Measurements from ENCODE around the gene CDK19.

Gene CDK19

GRCh38 chr6:110693994-110694393 lies 121.3 kb downstream of the CDK19 start:
- DNase-seq: no peak

DNA sequence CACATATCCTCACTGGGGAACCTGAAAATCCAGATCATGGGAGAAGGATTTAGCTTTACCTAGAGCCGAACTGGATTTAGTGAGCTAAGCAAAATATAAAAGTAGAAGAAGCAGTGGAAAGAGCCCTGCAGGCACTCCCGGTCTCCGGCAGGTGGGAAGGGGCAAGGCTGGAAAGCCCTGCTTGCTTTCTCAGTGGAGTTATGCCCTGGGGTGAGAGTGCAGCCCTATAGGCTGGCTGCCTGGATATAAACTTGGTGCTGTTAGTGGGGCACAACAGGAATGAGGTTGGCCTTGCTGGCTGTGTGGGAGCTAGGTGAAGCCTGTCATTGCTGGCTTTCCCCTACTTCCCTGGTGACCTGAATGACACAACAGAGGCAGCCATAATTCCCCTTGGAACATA lies 122.0 kb downstream of the CDK19 start:
- no peak for DNase-seq

DNA sequence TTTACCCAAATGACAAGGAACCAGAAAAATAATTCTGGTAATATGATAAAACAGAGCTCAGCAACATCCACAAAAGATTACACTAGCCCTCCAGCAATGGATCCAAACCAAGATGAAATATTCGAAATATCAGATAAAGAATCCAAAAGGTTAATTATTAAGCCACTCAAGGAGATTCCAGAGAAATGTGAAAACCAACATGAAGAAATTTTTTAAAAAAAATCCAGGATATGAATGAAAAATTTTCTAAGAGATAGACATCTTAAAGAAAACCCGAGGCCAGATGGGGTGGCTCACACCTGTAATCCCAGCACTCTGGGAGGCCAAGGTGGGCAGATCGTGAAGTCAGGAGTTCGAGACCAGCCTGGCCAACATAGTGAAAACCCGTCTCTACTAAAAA lies 124.4 kb downstream of the CDK19 start:
- DNase-seq: no peak

DNA sequence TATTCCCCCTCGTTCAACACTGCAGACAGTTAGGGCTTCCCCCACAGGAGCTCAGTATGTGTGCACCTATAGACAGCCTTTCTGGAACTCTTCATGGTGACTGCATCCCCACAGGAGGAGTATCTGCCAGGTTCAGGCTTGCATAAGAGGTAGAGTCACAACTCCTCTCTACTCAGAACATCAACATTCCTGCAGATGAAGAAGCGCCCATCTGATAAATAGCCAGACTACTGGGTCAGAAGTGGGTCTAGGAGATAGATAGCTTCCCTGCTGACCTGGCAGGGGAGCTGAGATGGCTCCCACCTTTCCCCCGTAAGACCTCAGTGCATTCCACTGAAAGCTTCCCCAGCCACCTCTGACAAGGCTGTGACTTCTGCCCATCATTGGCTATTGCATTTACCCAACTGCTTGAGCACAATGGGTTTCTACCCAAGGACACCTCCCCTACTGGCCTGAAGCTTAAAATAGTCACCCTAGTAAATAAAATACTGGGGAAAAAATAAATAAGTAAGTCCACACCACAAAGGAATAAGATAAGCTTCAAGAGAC lies 125.1 kb downstream of the CDK19 start:
- DNase-seq: no peak

DNA sequence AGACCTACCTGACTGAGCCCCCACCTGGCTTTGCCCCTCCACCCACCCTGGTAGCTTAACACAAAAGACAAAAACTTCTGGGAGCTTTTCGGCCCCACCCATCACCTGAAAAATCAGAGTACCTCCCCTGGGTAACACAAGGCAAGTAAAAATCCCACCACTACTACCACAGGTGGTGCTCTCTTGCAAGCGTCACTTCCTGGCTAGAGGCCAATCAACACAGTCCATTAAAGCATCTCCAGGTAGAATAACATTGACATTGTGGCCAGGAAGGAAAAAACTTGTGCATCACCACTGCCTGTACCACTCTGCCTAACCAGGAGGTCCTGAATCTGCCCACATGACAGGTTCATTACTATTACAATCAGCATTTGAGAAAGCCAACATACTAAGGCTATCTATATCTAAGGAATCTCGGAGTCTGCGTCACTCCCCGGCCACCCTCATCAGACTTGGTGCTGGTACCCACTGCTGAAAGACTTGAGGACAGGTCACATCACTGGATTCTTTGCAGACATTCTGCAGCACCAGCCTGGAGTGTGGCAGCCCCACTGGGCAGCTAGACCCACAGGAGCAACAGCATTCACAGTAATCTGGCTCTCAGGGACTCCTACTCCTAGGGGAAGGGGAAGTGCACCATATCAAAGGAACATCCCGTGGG lies 125.9 kb downstream of the CDK19 start:
- peak in 1 of 2 experiments; percentile 11 for DNase-seq

DNA sequence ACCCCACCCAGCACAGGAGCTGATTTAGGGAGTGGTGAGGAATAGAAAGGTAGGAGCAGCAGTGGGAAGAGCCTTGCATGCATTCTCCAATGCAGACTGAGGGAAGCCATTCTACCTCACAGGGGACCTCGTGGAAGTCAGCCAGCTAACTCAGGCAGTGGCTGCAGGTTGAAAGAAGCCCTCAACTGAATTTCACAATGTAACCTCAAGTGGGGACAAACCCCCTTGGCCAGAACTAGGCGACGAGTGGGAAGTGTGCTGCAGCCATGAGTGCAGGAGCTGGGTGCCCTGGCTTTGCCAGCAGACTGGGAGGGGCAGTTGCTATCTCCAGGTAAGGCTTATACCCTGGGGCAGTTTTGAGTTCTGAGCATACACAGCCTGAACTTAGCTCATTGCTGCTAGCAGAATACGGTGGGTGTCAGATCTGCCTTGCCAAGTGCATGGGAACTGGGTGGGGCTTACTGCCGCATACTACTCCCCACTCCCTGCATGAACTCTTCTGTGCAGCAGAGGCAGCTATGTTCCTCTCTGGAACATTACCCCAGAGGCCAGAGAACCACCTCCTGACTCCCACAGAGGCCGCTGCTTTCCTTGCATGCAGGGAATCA lies 126.5 kb downstream of the CDK19 start:
- no peak for DNase-seq

DNA sequence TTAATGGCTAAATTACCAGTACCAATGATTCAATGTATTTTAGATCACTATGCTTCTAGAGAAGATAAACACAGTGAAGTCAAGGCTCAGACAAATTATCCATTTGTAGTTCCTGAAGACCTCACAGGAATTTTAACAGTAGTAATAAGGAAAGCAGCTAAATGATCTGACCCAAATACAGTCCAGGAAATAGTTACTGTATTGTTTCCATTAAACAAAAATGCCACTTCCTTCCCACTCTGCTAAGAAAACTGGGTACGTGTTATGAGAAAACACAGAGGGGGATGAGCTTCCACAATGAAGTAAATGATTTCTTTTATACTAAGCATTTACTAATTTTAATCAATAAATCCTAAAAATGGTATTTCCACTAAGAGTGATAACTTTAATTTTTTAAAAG lies 127.9 kb downstream of the CDK19 start:
- DNase-seq: no peak

GRCh38 chr6:110683241-110683640 lies 132.0 kb downstream of the CDK19 start:
- no peak for DNase-seq

DNA sequence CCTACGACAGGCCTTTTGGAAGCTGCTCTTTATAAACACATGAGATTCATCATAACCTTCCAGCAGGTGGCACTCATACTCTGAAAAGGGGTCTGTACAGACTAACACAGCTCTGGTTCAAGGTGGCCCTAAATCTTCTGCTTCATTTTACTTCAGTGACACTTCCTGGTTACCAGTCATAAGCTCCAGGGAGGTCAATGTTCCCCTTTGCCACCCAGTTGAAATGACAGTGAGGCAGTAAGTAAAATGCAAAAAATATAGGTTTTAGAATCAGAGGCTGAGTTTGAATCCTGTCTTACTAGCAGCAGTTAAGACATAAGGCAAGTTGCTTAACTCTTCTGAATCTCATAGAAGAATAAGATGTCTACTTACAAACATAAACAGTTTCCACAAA lies 132.8 kb downstream of the CDK19 start:
- peak; percentile 64 to 78 for DNase-seq

GRCh38 chr6:110681543-110682459 lies 133.5 kb downstream of the CDK19 start:
- no peak for DNase-seq

DNA sequence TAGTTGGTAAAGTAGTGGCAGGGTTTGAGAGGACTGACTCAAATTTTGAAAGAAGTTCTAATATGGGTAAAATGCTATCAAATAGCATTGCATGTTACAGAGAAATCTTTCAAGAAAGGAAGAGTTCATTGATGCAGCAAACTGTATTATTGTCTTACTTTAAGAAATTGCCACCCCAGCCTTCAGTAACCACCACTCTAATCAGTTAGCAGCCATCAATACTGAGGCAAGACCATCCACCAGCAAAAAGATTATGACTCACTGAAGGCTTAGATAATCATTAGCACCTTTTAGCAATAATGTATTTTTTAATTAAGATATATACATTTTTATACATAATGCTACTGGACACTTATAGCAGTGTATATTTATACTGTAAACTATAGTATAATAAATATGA lies 138.9 kb downstream of the CDK19 start:
- DNase-seq: no peak

- no peak for DNase-seq
Measured at GRCh38 chr6:110674096-110674495, 141.2 kb downstream of the CDK19 start.

DNA sequence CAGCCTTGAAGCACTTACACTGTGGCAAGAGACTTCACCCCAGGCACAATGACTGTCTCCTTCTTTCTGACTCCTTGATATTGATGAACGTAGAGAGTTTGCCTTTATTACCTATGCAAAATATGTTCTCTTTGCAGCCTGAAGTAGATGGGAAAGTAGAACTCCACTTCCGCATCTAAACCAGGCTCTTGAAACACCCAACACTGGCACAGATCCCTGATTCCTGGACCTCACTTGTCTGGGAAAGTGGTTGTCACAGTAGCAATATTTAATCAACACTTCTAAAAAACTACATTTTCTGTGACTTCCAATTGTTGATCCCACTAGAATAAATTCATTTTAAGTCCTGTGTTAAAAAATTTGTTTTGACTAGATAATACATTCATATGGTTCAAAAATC lies 143.1 kb downstream of the CDK19 start:
- no peak for DNase-seq

DNA sequence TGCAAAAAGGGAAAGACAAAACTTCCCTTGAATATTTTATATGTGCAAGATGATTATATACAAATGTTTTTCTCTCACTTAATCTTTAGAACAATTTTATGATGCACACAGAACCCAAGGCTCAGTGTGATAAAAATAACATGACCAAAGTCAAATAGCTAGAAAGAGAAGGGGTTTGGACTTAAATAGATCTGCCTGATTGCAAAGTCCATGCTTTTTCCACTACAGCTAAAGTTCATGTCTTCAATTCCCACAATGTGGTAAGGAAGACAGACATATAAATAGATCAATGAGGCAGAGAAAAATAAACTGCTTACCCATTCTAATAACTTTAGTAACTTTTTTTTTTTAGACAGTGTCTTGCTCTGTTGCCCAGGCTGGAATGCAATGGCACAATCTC lies 143.8 kb downstream of the CDK19 start:
- no peak for DNase-seq

- DNase-seq: no peak
Measured at GRCh38 chr6:110665600-110665999, 149.7 kb downstream of the CDK19 start.

- DNase-seq: no peak
Measured at GRCh38 chr6:110664933-110665332, 150.3 kb downstream of the CDK19 start.

GRCh38 chr6:110662490-110663211 lies 152.6 kb downstream of the CDK19 start:
- DNase-seq: no peak

GRCh38 chr6:110661414-110661813 lies 153.9 kb downstream of the CDK19 start:
- no peak for DNase-seq

- DNase-seq: no peak
Measured at GRCh38 chr6:110660066-110660655, 155.1 kb downstream of the CDK19 start.

GRCh38 chr6:110658631-110659211 lies 156.5 kb downstream of the CDK19 start:
- no peak for DNase-seq

GRCh38 chr6:110656492-110656891 lies 158.8 kb downstream of the CDK19 start:
- DNase-seq: peak in 1 of 2 experiments; percentile 1

GRCh38 chr6:110655821-110656220 lies 159.4 kb downstream of the CDK19 start:
- no peak for DNase-seq
